Activated CD8-positive, alpha-beta T cell treated with anti-CD3 and anti-CD28 coated beads, Interleukin-2, amount 10 ng/mL, durations not matched to agents 7 days and 5 days (primary cell): ENCODE measurements around the gene PCGF1. TPM values are rescaled to one million over a fixed set of nuclear protein-coding genes. Genes with fewer than 3 reads are reported as not detected.
A peak's percentile ranks its signal among the peaks of the same experiment; 100 is the strongest.

Source experiments
- ATAC-seq: fragments of 150-1000 bp; cut with Tn5 transposase; one replicate; pipeline ENCODE4 v1.10.0; 2021; ENCODE audit warnings: moderate library complexity
- CTCF ChIA-PET: fragments of 350-600 bp; sonication (Branson Sonifier 250); formaldehyde crosslinking; loops from one replicate; lab custom pipeline; 2021; ENCODE audit warnings: antibody characterized with exemption; lab: Charles Lee
- POLR2A ChIA-PET: fragments of 350-600 bp; sonication (Branson Sonifier 250); formaldehyde crosslinking; loops from one replicate; lab custom pipeline; 2021; ENCODE audit warnings: antibody characterized with exemption; lab: Charles Lee
- DNase-seq: peaks from one replicate; pipeline ENCODE4 v3.0.0-alpha.2; 2020
- H3K27ac Mint-ChIP-seq: one replicate; pipeline ENCODE4 v1.8.0; 2021; ENCODE audit warnings: mild to moderate bottlenecking, mixed read lengths
- H3K27me3 Mint-ChIP-seq: one replicate; pipeline ENCODE4 v1.8.0; 2021; ENCODE audit warnings: low read depth, mixed read lengths
- H3K36me3 Mint-ChIP-seq: one replicate; pipeline ENCODE4 v1.8.0; 2021; ENCODE audit warnings: low read depth, mixed read lengths
- H3K4me1 Mint-ChIP-seq: one replicate; pipeline ENCODE4 v1.8.0; 2021; ENCODE audit warnings: low read depth, mixed read lengths
- H3K4me3 Mint-ChIP-seq: one replicate; pipeline ENCODE4 v1.8.0; 2021; ENCODE audit warnings: mild to moderate bottlenecking, mixed read lengths
- H3K9me3 Mint-ChIP-seq: one replicate; pipeline ENCODE4 v1.8.0; 2022; ENCODE audit warnings: mixed read lengths; ENCODE audit not compliant: insufficient read depth
- total RNA-seq, 2 experiments: library from RNA; stranded (reverse); gene quantifications; one replicate each; pipeline ENCODE4 v1.2.3, GENCODE V29; 2021

Gene PCGF1
- total RNA-seq, 2 experiments from 2014 or later, result 20.3 to 28.5 TPM

GRCh38 chr2:74514368-74515270 is 7.1 kb upstream of the PCGF1 start, which contains the start of gene TLX2:
Gene TLX2 (plus strand): TSS chr2:74514450. CDS start chr2:74514807, 357 bp downstream.
- ChIA-PET CTCF (no interaction called here), POLR2A (interaction anchor here (0.7 to 2.1 kb wide), 4 partner anchors 8 to 65 kb away, joined by 3 to 6 read pairs (median 4); partner anchors contain the start of genes DQX1 and PCGF1)
- peak; percentile 28 for ATAC-seq
- peaks cover 28% of the 10 kb centered on the region for H3K4me1 Mint-ChIP-seq
- H3K36me3 Mint-ChIP-seq, result peaks cover 6% of the 10 kb centered on the region
- H3K9me3 Mint-ChIP-seq, result no peaks in the 10 kb centered on the region
- no peak within 1 kb of the TSS for H3K27ac Mint-ChIP-seq
- H3K27me3 Mint-ChIP-seq, result peaks cover 76% of the 10 kb centered on the region
- H3K4me3 Mint-ChIP-seq, result peak within 1 kb of the TSS; percentile 70
- DNase-seq, result no peak

- Mint-ChIP-seq H3K9me3 (no peaks in the 10 kb centered on the region), H3K4me1 (peaks cover 28% of the 10 kb centered on the region), H3K4me3 (peak overlapping the region; percentile 46), H3K27ac (no peak overlapping the region), H3K27me3 (peaks cover 71% of the 10 kb centered on the region), H3K36me3 (peaks cover 6% of the 10 kb centered on the region)
- ChIA-PET CTCF (interaction anchor here (1.7 kb wide), 1 partner anchor 10 kb away, joined by 5 read pairs; no protein-coding TSS in a partner anchor), POLR2A (interaction anchor here (1.0 to 2.1 kb wide), 3 partner anchors 7 to 66 kb away, joined by 3 to 6 read pairs (median 4); partner anchors contain the start of genes AUP1, HTRA2 and PCGF1)
- ATAC-seq, result peak; percentile 16
- DNase-seq, result peak; percentile 38
Observed at GRCh38 chr2:74513605-74514367, 6.3 kb upstream of the PCGF1 start.

- ChIA-PET POLR2A (interaction anchor here (1.0 to 1.7 kb wide), 2 partner anchors 17 to 32 kb away, joined by 4 read pairs; partner anchors contain the start of genes AUP1 and HTRA2), CTCF (interaction anchor here (0.7 to 1.7 kb wide), 4 partner anchors 10 to 75 kb away, joined by 3 to 5 read pairs (median 4); no protein-coding TSS in a partner anchor)
- Mint-ChIP-seq H3K36me3 (peaks cover 6% of the 10 kb centered on the region), H3K4me1 (peaks cover 35% of the 10 kb centered on the region), H3K27ac (no peak overlapping the region), H3K27me3 (peaks cover 69% of the 10 kb centered on the region), H3K9me3 (no peaks in the 10 kb centered on the region), H3K4me3 (no peak overlapping the region)
- DNase-seq (no peak), ATAC-seq (no peak)
Observed at GRCh38 chr2:74512744-74513604, 5.5 kb upstream of the PCGF1 start.

- no peak overlapping the region for H3K27ac Mint-ChIP-seq
- H3K4me3 Mint-ChIP-seq, result no peak overlapping the region
- POLR2A ChIA-PET, result interaction anchor here (1.5 kb wide), 1 partner anchor 18 kb away, joined by 6 read pairs; the partner anchor contains the start of genes AUP1 and HTRA2
Observed at GRCh38 chr2:74511104-74511989, 3.9 kb upstream of the PCGF1 start.

GRCh38 chr2:74510272-74510671 is 2.8 kb upstream of the PCGF1 start:
- H3K4me3 Mint-ChIP-seq, result no peak overlapping the region
- no peak for DNase-seq
- H3K27ac Mint-ChIP-seq, result no peak overlapping the region
- peaks cover 43% of the 10 kb centered on the region for H3K4me1 Mint-ChIP-seq
- peaks cover 23% of the 10 kb centered on the region for H3K36me3 Mint-ChIP-seq
- no peak for ATAC-seq
- peaks cover 48% of the 10 kb centered on the region for H3K27me3 Mint-ChIP-seq
- H3K9me3 Mint-ChIP-seq, result no peaks in the 10 kb centered on the region
- CTCF ChIA-PET, result interaction anchor here (1.2 to 5.1 kb wide), 5 partner anchors 12 to 77 kb away, joined by 4 to 43 read pairs (median 4); partner anchors contain the start of genes AUP1, CCDC142, HTRA2 and TTC31
- POLR2A ChIA-PET, result interaction anchor here (1.2 to 1.5 kb wide), 4 partner anchors 9 to 29 kb away, joined by 3 to 6 read pairs (median 4); partner anchors contain the start of genes AUP1, HTRA2 and LBX2

More at GRCh38 chr2:74511104-74511989, 3.9 kb upstream of the PCGF1 start:
- peaks cover 55% of the 10 kb centered on the region for H3K27me3 Mint-ChIP-seq
- ATAC-seq (no peak), DNase-seq (no peak)
- peaks cover 17% of the 10 kb centered on the region for H3K36me3 Mint-ChIP-seq
- no peaks in the 10 kb centered on the region for H3K9me3 Mint-ChIP-seq
- H3K4me1 Mint-ChIP-seq, result peaks cover 40% of the 10 kb centered on the region
- CTCF ChIA-PET, result interaction anchor here (1.2 to 5.1 kb wide), 4 partner anchors 11 to 77 kb away, joined by 4 to 43 read pairs (median 4); no protein-coding TSS in a partner anchor

- POLR2A ChIA-PET, result interaction anchor here (1.1 to 3.3 kb wide), 4 partner anchors 18 to 77 kb away, joined by 3 to 17 read pairs (median 4); partner anchors contain the start of genes AUP1, DQX1 and HTRA2
- Mint-ChIP-seq H3K4me1 (peaks cover 52% of the 10 kb centered on the region), H3K27ac (peak overlapping the region; percentile 100), H3K36me3 (peaks cover 38% of the 10 kb centered on the region), H3K9me3 (no peaks in the 10 kb centered on the region), H3K4me3 (peak overlapping the region; percentile 100), H3K27me3 (peaks cover 36% of the 10 kb centered on the region)
- CTCF ChIA-PET, result interaction anchor here (0.8 to 5.1 kb wide), 9 partner anchors 9 to 79 kb away, joined by 3 to 43 read pairs (median 5); partner anchors contain the start of genes AUP1 and HTRA2
- no peak for DNase-seq
- no peak for ATAC-seq
Observed at GRCh38 chr2:74507926-74508520, 528 bp upstream of the PCGF1 start.

GRCh38 chr2:74505448-74506246 is 1.8 kb downstream of the PCGF1 start:
- DNase-seq (no peak), ATAC-seq (no peak)
- peaks cover 63% of the 10 kb centered on the region for H3K4me1 Mint-ChIP-seq
- ChIA-PET POLR2A (interaction anchor here (1.1 to 3.3 kb wide), 3 partner anchors 10 to 24 kb away, joined by 3 to 17 read pairs (median 6); partner anchors contain the start of genes AUP1, HTRA2 and TLX2), CTCF (interaction anchor here (2.4 to 5.1 kb wide), 3 partner anchors 27 to 81 kb away, joined by 21 to 43 read pairs (median 23); no protein-coding TSS in a partner anchor)
- peaks cover 35% of the 10 kb centered on the region for H3K27me3 Mint-ChIP-seq
- no peak overlapping the region for H3K27ac Mint-ChIP-seq
- H3K4me3 Mint-ChIP-seq, result no peak overlapping the region
- H3K9me3 Mint-ChIP-seq, result no peaks in the 10 kb centered on the region
- H3K36me3 Mint-ChIP-seq, result peaks cover 43% of the 10 kb centered on the region

GRCh38 chr2:74504591-74504990 is 2.9 kb downstream of the PCGF1 start:
- no peak overlapping the region for H3K27ac Mint-ChIP-seq
- peaks cover 67% of the 10 kb centered on the region for H3K4me1 Mint-ChIP-seq
- ChIA-PET POLR2A (interaction anchor here (1.0 to 1.8 kb wide), 4 partner anchors 9 to 47 kb away, joined by 3 to 6 read pairs (median 4); partner anchors contain the start of gene WBP1), CTCF (interaction anchor here (1.0 to 6.4 kb wide), 5 partner anchors 10 to 84 kb away, joined by 3 to 28 read pairs (median 6); partner anchors contain the start of genes AUP1 and HTRA2)
- DNase-seq (no peak), ATAC-seq (no peak)
- peaks cover 37% of the 10 kb centered on the region for H3K27me3 Mint-ChIP-seq
- H3K9me3 Mint-ChIP-seq, result no peaks in the 10 kb centered on the region
- peaks cover 43% of the 10 kb centered on the region for H3K36me3 Mint-ChIP-seq
- peak overlapping the region; percentile 4 for H3K4me3 Mint-ChIP-seq
